Skin of body (tissue), 2 donors: ENCODE results near the gene APOBEC3A. TPM values are rescaled to one million over a fixed set of nuclear protein-coding genes. Genes with fewer than 3 reads are reported as not detected.
"Not testable (repeated sequence)": the region's sequence is repeated elsewhere in the genome, so short reads cannot be mapped to it uniquely, and the experiment has no call there.

ENCODE experiments used
- DNase-seq: peaks from one replicate; lab custom pipeline; 2025; lab: John Stamatoyannopoulos, UW
- total RNA-seq: library from RNA; depleted of rRNA; stranded (reverse); fragments of >200 nt; gene quantifications from one replicate; pipeline ENCODE4 v1.2.3, GENCODE V29; 2014

Gene APOBEC3A
- total RNA-seq, 1 donor from 2014 or later = 12.6 TPM

GRCh38 chr22:38942702-38943101 lies 14.7 kb upstream of the APOBEC3A start:
- no peak for DNase-seq

GRCh38 chr22:38943201-38943600 lies 14.2 kb upstream of the APOBEC3A start:
- DNase-seq = no peak

- DNase-seq = no peak
Observed at GRCh38 chr22:38943882-38944281, 13.5 kb upstream of the APOBEC3A start.

- no peak for DNase-seq
Observed at GRCh38 chr22:38944653-38945052, 12.8 kb upstream of the APOBEC3A start.

GRCh38 chr22:38945706-38946338 lies 11.6 kb upstream of the APOBEC3A start:
- not testable (repeated sequence) for DNase-seq

- DNase-seq = no peak
Observed at GRCh38 chr22:38946771-38947170, 10.6 kb upstream of the APOBEC3A start.

- DNase-seq = no peak
Observed at GRCh38 chr22:38947321-38948140, 9.9 kb upstream of the APOBEC3A start.

GRCh38 chr22:38948181-38948940 lies 9.0 kb upstream of the APOBEC3A start:
- no peak for DNase-seq

- no peak for DNase-seq
Observed at GRCh38 chr22:38949889-38950405, 7.5 kb upstream of the APOBEC3A start.

GRCh38 chr22:38950527-38951295 lies 6.7 kb upstream of the APOBEC3A start:
- DNase-seq = no peak

GRCh38 chr22:38951734-38952133 lies 5.7 kb upstream of the APOBEC3A start:
- DNase-seq = no peak

GRCh38 chr22:38952281-38952993 lies 5.0 kb upstream of the APOBEC3A start:
- no peak for DNase-seq

GRCh38 chr22:38953091-38953490 lies 4.3 kb upstream of the APOBEC3A start:
- DNase-seq = no peak

- no peak for DNase-seq
Observed at GRCh38 chr22:38953577-38954413, 3.6 kb upstream of the APOBEC3A start.

- no peak for DNase-seq
Observed at GRCh38 chr22:38954414-38955043, 2.9 kb upstream of the APOBEC3A start.

- no peak for DNase-seq
Observed at GRCh38 chr22:38955250-38955905, 2.0 kb upstream of the APOBEC3A start.

- no peak for DNase-seq
Observed at GRCh38 chr22:38955926-38956325, 1.5 kb upstream of the APOBEC3A start.

GRCh38 chr22:38956551-38956950 lies 858 bp upstream of the APOBEC3A start:
- no peak for DNase-seq
